ENCODE data around the gene PPIL6. TPM values are rescaled to one million over a fixed set of nuclear protein-coding genes. Genes with fewer than 3 reads are reported as not detected.

PPIL6 gene
- total RNA-seq, 2 donors from 2014 or later, result 6.9 to 9.1 TPM

GRCh38 chr6:109483735-109484057, 43.3 kb upstream of the PPIL6 start:
- peak overlapping the region; percentile 80 to 100 for H3K4me3 ChIP-seq
- peaks cover 0 to 46% of the 10 kb centered on the region in 2 donors for H3K4me1 ChIP-seq
- H3K36me3 ChIP-seq, result peaks cover 4% of the 10 kb centered on the region
- no peaks in the 10 kb centered on the region for H3K9me3 ChIP-seq
- TF ChIP-seq, protein P1, sequence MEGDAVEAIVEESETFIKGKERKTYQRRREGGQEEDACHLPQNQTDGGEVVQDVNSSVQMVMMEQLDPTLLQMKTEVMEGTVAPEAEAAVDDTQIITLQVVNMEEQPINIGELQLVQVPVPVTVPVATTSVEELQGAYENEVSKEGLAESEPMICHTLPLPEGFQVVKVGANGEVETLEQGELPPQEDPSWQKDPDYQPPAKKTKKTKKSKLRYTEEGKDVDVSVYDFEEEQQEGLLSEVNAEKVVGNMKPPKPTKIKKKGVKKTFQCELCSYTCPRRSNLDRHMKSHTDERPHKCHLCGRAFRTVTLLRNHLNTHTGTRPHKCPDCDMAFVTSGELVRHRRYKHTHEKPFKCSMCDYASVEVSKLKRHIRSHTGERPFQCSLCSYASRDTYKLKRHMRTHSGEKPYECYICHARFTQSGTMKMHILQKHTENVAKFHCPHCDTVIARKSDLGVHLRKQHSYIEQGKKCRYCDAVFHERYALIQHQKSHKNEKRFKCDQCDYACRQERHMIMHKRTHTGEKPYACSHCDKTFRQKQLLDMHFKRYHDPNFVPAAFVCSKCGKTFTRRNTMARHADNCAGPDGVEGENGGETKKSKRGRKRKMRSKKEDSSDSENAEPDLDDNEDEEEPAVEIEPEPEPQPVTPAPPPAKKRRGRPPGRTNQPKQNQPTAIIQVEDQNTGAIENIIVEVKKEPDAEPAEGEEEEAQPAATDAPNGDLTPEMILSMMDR (IDR thresholded peaks at IDR 0.05), result no peak
- no peaks in the 10 kb centered on the region for H3K27me3 ChIP-seq
- peak overlapping the region; percentile 41 to 68 for H3K27ac ChIP-seq
- DNase-seq (ENCODE audit: low spot score), result no peak

DNA sequence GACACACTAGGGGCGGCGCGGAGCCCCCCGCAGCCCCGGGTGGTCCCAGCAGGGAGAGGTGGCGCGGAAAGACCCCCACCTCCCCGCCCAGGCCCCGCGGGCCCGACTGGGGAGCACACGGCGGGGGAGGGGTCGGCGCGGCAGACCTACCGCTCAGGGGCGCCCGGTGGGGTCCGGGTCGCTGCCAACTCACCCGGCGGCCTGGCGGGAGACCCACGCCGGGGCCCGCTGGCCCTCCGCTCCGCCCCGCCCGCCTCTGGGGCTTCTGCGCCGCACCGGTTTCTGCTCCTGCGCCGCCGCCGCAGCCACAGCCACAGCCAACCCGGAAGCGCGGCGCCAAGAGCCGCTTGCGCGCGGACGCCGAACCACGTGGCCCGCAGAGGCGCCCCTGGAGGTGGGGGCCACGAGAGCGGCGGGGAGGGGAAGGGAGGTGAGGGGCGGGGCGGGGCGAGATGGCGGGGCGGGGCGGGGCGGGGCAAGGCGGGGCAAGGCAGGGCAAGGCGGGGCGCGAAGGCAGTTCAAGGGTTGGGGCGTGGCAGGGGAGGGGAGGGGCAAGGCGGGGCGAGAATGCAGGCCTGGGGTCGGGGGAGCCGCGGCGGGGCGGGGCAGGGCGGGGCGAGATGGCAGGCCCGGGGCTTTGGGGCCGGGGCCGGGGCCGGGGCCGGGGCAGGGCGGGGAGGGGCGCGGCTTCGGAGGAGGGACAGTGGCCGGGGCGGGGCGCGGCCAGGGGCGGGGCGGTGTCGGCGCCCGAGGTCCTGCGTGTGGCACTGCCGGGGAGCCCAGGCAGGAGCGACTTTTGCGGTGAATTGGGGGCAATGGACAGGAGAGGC, 42.7 kb upstream of the PPIL6 start, which contains the start of gene ZBTB24:
Gene ZBTB24, minus strand, starts transcription at position 315 of the 830 bp plus-strand sequence. CDS start 1,193 bp downstream, outside the sequence.
- H3K36me3 ChIP-seq, result peaks cover 4% of the 10 kb centered on the region
- H3K4me1 ChIP-seq, result peaks cover 0 to 48% of the 10 kb centered on the region in 2 donors

DNA sequence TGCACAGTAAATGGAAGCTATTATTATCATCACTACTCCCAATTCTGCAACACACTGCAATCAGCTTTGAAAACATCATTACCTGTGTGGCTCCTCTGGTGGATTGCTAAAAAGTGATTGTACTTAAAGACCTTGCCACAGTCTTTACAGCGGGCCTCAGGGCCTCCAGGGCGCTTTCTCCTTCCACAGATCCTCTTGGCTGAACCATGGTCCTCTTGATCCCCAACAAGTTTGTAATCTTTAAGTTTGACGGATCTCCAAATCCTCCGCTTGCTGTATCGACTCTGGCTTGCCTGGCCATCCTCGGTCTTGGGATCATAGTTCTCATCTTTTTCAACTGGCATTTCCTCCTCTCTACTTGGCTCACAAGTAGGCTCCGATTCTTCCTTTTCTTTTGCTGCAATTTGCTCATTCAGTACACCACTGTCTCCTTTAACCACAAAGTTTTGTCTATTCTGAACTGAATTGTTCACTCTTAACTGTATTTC, 40.6 kb upstream of the PPIL6 start:
- TF ChIP-seq, protein P1 (IDR thresholded peaks at IDR 0.05), result no peak
- no peak for DNase-seq (ENCODE audit: low spot score)
- H3K4me1 ChIP-seq, result peaks cover 0 to 48% of the 10 kb centered on the region in 2 donors
- H3K4me3 ChIP-seq, result no peak overlapping the region
- peaks cover 17% of the 10 kb centered on the region for H3K36me3 ChIP-seq
- H3K27me3 ChIP-seq, result no peaks in the 10 kb centered on the region
- no peaks in the 10 kb centered on the region for H3K9me3 ChIP-seq
- H3K27ac ChIP-seq, result no peak overlapping the region

More for the DNA sequence above, 42.7 kb upstream of the PPIL6 start, which contains the start of gene ZBTB24:
- H3K27me3 ChIP-seq, result no peaks in the 10 kb centered on the region
- DNase-seq (ENCODE audit: low spot score), result peak; percentile 86
- H3K9me3 ChIP-seq, result no peaks in the 10 kb centered on the region
- TF ChIP-seq, protein P1 (IDR thresholded peaks at IDR 0.05), result peak in 1 of 2 donors; percentile 27
- peak within 1 kb of the TSS; percentile 73 to 88 for H3K27ac ChIP-seq
- peak within 1 kb of the TSS; percentile 80 to 100 for H3K4me3 ChIP-seq

DNA sequence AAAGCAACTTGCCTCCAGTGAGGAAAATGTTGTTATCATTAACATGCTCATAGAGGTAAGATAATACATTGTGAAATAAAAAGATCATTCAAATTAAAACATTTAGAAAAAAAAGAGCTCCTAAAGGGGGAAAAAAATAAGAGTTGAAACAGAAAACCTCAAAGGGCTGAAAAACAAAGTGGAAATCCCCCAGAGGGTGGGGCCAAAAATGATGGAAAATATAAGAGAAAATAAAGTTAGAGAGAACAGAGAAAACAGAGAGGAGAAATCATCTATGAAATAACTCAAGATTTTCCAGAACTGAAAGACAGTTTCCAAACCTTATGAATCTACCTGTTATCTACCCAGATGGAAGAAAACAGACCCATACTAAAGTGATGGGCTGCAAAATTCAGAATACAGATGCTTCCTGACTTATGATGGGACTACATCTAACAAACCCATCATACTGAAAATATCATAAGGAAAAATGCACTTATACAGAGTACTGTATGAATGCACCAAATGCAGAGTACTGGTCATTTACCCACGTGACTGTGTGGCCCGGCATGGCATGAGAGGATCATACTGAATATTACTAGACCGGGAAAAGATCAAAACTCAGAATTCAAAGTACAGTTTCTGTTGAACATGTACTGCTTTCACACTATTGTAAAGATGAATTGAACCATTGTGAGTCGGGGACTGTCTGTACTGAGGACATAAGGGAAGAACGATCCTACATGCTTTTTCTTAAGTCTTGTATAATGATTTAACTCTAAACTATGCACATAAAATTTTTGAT, 38.6 kb upstream of the PPIL6 start:
- DNase-seq (ENCODE audit: low spot score), result no peak
- no peak overlapping the region for H3K4me3 ChIP-seq
- peaks cover 35% of the 10 kb centered on the region for H3K36me3 ChIP-seq
- H3K27ac ChIP-seq, result no peak overlapping the region
- H3K27me3 ChIP-seq, result no peaks in the 10 kb centered on the region
- H3K4me1 ChIP-seq, result peaks cover 0 to 46% of the 10 kb centered on the region in 2 donors
- H3K9me3 ChIP-seq, result no peaks in the 10 kb centered on the region
- TF ChIP-seq, protein P1 (IDR thresholded peaks at IDR 0.05), result no peak

DNA sequence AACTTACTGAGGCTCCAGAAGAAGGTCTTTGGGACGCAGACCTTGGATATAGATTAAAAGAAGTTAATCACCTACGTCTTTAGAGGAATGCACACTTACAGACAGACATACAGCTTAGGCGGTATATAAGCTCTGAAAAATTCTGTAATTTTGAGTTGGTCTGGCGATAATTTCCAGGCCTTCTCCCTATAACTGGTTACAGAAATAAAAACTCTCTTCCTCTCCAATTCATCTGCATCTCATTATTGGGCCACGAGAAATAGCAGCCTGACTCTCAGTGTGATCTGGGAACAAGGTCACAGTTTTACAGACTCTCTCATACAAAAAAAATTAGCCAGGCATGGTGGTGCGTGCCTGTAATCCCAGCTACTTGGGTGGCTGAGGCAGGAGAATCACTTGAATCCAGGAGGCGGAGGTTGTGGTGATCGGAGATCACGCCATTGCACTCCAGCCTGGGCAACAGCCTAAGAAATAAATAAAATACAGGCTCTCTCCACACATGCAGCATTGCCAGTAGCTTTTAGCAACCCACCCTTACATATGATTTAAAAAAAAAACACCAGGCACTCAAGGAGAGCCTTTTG, 37.9 kb upstream of the PPIL6 start:
- H3K4me1 ChIP-seq, result peaks cover 0 to 41% of the 10 kb centered on the region in 2 donors
- H3K36me3 ChIP-seq, result peaks cover 41% of the 10 kb centered on the region
- no peaks in the 10 kb centered on the region for H3K9me3 ChIP-seq
- no peaks in the 10 kb centered on the region for H3K27me3 ChIP-seq
- no peak overlapping the region for H3K27ac ChIP-seq
- no peak for DNase-seq (ENCODE audit: low spot score)
- TF ChIP-seq, protein P1 (IDR thresholded peaks at IDR 0.05), result no peak
- H3K4me3 ChIP-seq, result no peak overlapping the region
